Body of pancreas (tissue), 4 donors: ENCODE measurements around the gene ANO10. TPM values are rescaled to one million over a fixed set of nuclear protein-coding genes. Genes with fewer than 3 reads are reported as not detected.

Experiments
- ATAC-seq: fragments of 150-250 bp; one replicate; pipeline ENCODE4 v1.9.1; 2016
- DNase-seq, 4 donors: peaks; one replicate each; pipeline ENCODE4 v3.0.0-alpha.2; 2019
- H3K27ac ChIP-seq, 4 donors: fragments of 200-600 bp; sonication (generic); 1 replicate in 3 of 4; 2 replicates in 1 of 4; pipeline versions ENCODE4 v1.5.1 to v1.6.1; 2016 to 2019; ENCODE audit warnings: mild to moderate bottlenecking in 1 of 4, mixed read lengths in 1 of 4, moderate library complexity in 1 of 4
- H3K27me3 ChIP-seq, 2 donors: fragments of 200-600 bp; sonication (generic); one replicate each; pipeline ENCODE4 v1.6.0; 2016; ENCODE audit warnings: mild to moderate bottlenecking in 1 of 2
- H3K36me3 ChIP-seq, 2 donors: fragments of 200-600 bp; sonication (generic); replicated peaks in 1 of 2; 2 replicates each; pipeline ENCODE4 v1.5.1; 2016; ENCODE audit warnings: low read depth in 2 of 2; ENCODE audit not compliant: insufficient read depth in 1 of 2
- H3K4me1 ChIP-seq: fragments of 200-600 bp; sonication (generic); one replicate; pipeline ENCODE4 v1.6.0; 2016
- H3K4me3 ChIP-seq, 2 donors: fragments of 200-600 bp; sonication (generic); 1 replicate in 1 of 2; 2 replicates in 1 of 2; pipeline ENCODE4 v1.5.1; 2016 to 2019
- H3K9me3 ChIP-seq, 3 donors: fragments of 200-600 bp; sonication (generic); 1 replicate in 2 of 3; 2 replicates in 1 of 3; pipeline ENCODE4 v1.5.1; 2016
- POLR2A ChIP-seq, 3 donors: fragments of 450-650 bp; IDR thresholded peaks; one replicate each; pipeline ENCODE4 v1.6.1; 2016; ENCODE audit warnings: antibody characterized with exemption in 3 of 3, mild to moderate bottlenecking in 2 of 3
- WGBS, 2 donors: methylation state at CpG; one replicate each; pipeline ENCODE4 v1.1.5; 2017; 5-methylcytosine and 5-hydroxymethylcytosine counted together
- intact Hi-C: fragments of 100-400 bp; cut with DNase I; formaldehyde crosslinking; loops from one replicate; pipeline ENCODE4 v1.15.1; 2023
- total RNA-seq, 2 donors: library from RNA; depleted of rRNA; stranded (reverse); fragments of >200 nt; gene quantifications; one replicate each; pipeline ENCODE4 v1.1.0, GENCODE V29; 2016
- TF ChIP-seq, protein P1 (sequence below), 7 experiments: fragments of 450-650 bp in 4 of 7; fragments of 200-600 bp in 3 of 7; sonication (generic) in 3 of 7; IDR thresholded peaks; one replicate each; pipeline ENCODE4 v1.5.1; 2016 to 2019; ENCODE audit warnings: antibody characterized with exemption in 7 of 7

The ANO10 gene
- total RNA-seq, 2 donors from 2014 or later = 14.3 to 16.2 TPM

DNA sequence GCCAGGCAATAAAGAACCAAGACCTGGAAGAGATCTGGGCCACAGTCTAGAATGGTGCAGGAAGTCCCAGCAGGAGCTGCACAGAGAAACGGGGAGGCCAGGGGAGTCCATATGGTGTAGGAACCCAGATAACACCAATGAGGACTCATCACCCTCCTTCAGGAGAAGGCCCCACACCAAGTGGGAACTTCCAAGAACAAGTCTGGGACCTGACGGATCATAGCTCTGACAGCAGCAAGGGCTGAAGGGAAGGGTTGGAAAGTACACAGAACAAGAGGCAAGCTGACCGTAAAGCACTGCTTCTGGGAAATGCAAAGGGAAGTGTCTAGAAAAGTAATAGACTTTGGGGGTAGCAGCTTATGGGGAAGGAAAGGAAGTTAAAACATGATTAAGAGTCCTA, 34.5 kb downstream of the ANO10 start:
- Histone ChIP-seq H3K36me3 (no peaks in the 10 kb centered on the region), H3K27ac (no peak overlapping the region), H3K27me3 (peaks cover 0 to 4% of the 10 kb centered on the region in 2 donors), H3K4me3 (no peak overlapping the region), H3K9me3 (peaks cover 0 to 4% (median 0%) of the 10 kb centered on the region in 3 donors), H3K4me1 (no peaks in the 10 kb centered on the region)
- no peak for DNase-seq
- TF ChIP-seq, protein P1, sequence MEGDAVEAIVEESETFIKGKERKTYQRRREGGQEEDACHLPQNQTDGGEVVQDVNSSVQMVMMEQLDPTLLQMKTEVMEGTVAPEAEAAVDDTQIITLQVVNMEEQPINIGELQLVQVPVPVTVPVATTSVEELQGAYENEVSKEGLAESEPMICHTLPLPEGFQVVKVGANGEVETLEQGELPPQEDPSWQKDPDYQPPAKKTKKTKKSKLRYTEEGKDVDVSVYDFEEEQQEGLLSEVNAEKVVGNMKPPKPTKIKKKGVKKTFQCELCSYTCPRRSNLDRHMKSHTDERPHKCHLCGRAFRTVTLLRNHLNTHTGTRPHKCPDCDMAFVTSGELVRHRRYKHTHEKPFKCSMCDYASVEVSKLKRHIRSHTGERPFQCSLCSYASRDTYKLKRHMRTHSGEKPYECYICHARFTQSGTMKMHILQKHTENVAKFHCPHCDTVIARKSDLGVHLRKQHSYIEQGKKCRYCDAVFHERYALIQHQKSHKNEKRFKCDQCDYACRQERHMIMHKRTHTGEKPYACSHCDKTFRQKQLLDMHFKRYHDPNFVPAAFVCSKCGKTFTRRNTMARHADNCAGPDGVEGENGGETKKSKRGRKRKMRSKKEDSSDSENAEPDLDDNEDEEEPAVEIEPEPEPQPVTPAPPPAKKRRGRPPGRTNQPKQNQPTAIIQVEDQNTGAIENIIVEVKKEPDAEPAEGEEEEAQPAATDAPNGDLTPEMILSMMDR (IDR thresholded peaks at IDR 0.05) = no peak
- no peak for TF ChIP-seq POLR2A (IDR thresholded peaks at IDR 0.05)
- intact Hi-C loops = no loop called here
- whole genome bisulfite sequencing, 2 donors = 94 to 96% methylated on average over 3 of the region's 3 CpGs
- no peak for ATAC-seq

DNA sequence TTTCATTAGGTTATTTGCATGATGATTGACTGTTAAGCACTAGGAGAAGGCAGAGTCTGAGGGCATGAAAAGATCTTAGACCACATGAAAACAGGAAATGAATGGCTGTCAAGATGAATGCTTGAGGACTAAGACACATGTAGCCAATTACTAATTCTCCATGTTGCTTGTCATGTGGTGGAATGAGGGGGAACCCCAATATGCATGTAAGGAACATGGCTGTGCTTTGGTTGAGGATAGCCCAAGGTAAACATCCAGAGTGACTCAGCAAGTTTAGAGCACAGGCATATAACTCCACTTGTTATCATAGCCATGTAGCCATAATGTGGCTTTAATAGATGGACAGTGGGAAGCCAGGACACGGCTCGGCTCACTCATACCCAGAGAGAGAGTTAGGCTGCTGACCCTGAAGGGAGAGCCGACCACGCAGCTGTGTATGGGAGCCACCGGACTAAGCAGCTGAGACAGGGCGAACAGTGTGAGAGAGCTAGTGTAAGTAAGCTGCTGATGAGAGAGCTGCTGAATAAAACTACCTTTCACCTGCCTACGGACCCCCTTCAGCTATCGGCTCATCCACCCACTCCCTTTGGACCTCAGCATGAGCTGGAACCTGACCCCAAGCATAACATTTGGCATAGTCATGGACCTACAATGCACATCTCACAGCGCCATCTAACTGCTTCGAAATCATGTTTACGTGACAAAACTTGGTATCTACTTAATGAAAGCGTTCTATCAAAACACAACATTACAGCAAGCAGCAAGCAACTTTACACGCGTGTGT, 37.6 kb downstream of the ANO10 start:
- Histone ChIP-seq H3K27me3 (peaks cover 0 to 4% of the 10 kb centered on the region in 2 donors), H3K9me3 (no peaks in the 10 kb centered on the region), H3K4me3 (no peak overlapping the region), H3K4me1 (no peaks in the 10 kb centered on the region), H3K27ac (no peak overlapping the region), H3K36me3 (no peaks in the 10 kb centered on the region)
- WGBS, 2 donors = 92 to 97% methylated on average over 14 of the region's 14 CpGs
- ATAC-seq (no peak), DNase-seq (no peak)
- TF ChIP-seq POLR2A (IDR thresholded peaks at IDR 0.05) = no peak
- TF ChIP-seq, protein P1 (IDR thresholded peaks at IDR 0.05) = no peak
- intact Hi-C loops = no loop called here

DNA sequence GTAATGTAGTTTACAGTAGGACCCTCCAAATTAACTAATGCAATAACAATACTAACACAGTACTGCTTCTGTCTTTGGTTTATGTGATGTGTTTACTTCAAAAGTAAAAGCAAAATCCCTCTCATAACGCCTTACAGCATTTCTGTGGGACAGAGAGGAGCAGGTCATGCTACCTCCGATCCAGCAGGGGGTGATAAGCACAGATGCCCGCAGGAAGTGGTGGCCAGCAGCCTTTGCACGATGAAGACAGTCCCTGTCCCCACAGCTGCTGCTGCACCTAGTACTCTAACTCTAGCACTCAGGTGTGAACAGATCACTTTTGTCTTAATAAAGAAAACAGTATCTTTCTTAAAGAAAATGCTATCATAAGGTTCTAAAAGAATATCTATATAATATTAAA, 38.3 kb downstream of the ANO10 start:
- H3K36me3 ChIP-seq = no peaks in the 10 kb centered on the region
- no peak for ATAC-seq
- DNase-seq = no peak
- intact Hi-C loops = no loop called here
- no peak overlapping the region for H3K4me3 ChIP-seq
- 91 to 94% methylated on average over 4 of the region's 4 CpGs for WGBS, 2 donors
- H3K27ac ChIP-seq = no peak overlapping the region
- TF ChIP-seq POLR2A (IDR thresholded peaks at IDR 0.05) = no peak
- TF ChIP-seq, protein P1 (IDR thresholded peaks at IDR 0.05) = no peak
- no peaks in the 10 kb centered on the region for H3K4me1 ChIP-seq
- H3K9me3 ChIP-seq = no peaks in the 10 kb centered on the region
- H3K27me3 ChIP-seq = peaks cover 0 to 4% of the 10 kb centered on the region in 2 donors

DNA sequence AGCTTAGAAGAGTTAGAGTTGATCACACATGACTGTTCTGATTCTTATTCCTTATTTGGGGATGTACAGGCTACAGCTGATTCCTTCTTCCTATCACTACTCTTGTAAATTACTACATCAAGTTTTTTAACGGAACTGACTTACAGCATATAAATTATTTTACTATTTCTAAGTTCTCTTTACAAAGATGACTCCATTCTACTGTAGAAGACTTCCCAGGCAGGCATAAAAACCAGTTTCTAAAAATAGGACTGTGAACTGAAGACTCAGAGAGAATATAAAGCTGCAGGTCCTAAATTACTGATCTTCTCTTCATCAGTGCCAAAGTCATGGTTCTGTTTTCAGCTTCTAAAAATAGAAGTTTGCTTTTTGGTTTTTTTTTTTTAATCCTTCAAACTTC, 38.9 kb downstream of the ANO10 start:
- ATAC-seq (no peak), DNase-seq (no peak)
- 73 to 86% methylated on average over 1 of the region's 1 CpG for WGBS, 2 donors
- Histone ChIP-seq H3K27ac (no peak overlapping the region), H3K36me3 (no peaks in the 10 kb centered on the region), H3K27me3 (peaks cover 0 to under 1% of the 10 kb centered on the region in 2 donors), H3K4me3 (no peak overlapping the region), H3K4me1 (no peaks in the 10 kb centered on the region), H3K9me3 (no peaks in the 10 kb centered on the region)
- intact Hi-C loops = no loop called here
- TF ChIP-seq, protein P1 (IDR thresholded peaks at IDR 0.05) = no peak

DNA sequence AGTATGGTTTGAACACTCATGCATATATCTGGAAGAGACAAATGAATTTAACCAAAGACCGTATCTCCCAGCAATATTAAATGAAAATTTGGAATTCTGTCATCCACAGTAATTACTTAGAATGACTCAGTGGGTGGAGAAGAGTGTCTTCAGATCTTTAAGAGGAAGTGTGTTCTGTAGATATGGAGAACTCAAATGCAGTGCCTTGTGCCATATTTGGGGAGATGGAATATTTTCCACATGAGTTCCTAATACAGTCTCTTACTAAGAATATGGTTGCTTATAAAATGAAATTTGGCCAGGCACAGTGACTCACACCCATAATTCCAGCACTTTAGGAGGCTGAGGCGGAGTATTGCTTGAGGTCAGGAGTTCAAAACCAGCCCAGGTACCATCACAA, 40.5 kb downstream of the ANO10 start:
- DNase-seq (no peak), ATAC-seq (no peak)
- intact Hi-C loops = no loop called here
- Histone ChIP-seq H3K27me3 (no peaks in the 10 kb centered on the region), H3K4me1 (no peaks in the 10 kb centered on the region), H3K27ac (no peak overlapping the region), H3K4me3 (no peak overlapping the region), H3K36me3 (no peaks in the 10 kb centered on the region), H3K9me3 (no peaks in the 10 kb centered on the region)
- no peak for TF ChIP-seq POLR2A (IDR thresholded peaks at IDR 0.05)
- TF ChIP-seq, protein P1 (IDR thresholded peaks at IDR 0.05) = no peak
- 63 to 86% methylated on average over 2 of the region's 2 CpGs for WGBS, 2 donors
